DND-41 (cell line): ENCODE results near the gene HSPA12B.

Experiments
- ATAC-seq: fragments of 200-7000 bp; cut with Tn5 transposase; 3 replicates; pipeline ENCODE4 v1.9.1; 2021; ENCODE audit warnings: low read depth; ENCODE audit not compliant: insufficient read depth
- DNase-seq: peaks from one replicate; pipeline ENCODE4 v3.0.0-alpha.2; 2020
- H2AFZ ChIP-seq: 2 replicates; pipeline ENCODE4 v1.6.0; 2012; ENCODE audit warnings: low read depth, low read length
- H3K27ac ChIP-seq: 2 replicates; pipeline ENCODE4 v1.5.1; 2012; ENCODE audit warnings: low read length, inconsistent platforms
- H3K27me3 ChIP-seq: fragments of 200-600 bp; sonication (generic); 2 replicates; pipeline ENCODE4 v1.6.0; 2012; ENCODE audit warnings: low read length, mild to moderate bottlenecking, inconsistent platforms; ENCODE audit not compliant: insufficient read depth, poor library complexity
- H3K36me3 ChIP-seq: 2 replicates; pipeline ENCODE4 v1.5.1; 2012; ENCODE audit warnings: low read length, inconsistent platforms; ENCODE audit not compliant: insufficient read depth
- H3K4me1 ChIP-seq: 2 replicates; pipeline ENCODE4 v1.5.1; 2012; ENCODE audit warnings: mild to moderate bottlenecking, low read length; ENCODE audit not compliant: insufficient read depth
- H3K4me2 ChIP-seq: 2 replicates; pipeline ENCODE4 v1.6.0; 2012; ENCODE audit warnings: mild to moderate bottlenecking, moderate library complexity, low read length, inconsistent platforms; ENCODE audit not compliant: insufficient read depth
- H3K4me3 ChIP-seq, 2 experiments: fragments of 200-600 bp in 1 of 2; shearing (Covaris generic) in 1 of 2; 2 replicates each; pipeline ENCODE4 v1.5.1; 2012 to 2016; ENCODE audit warnings: inconsistent platforms in 2 of 2, low read length in 2 of 2, mild to moderate bottlenecking in 2 of 2, low read depth in 1 of 2, moderate library complexity in 1 of 2
- H3K79me2 ChIP-seq: 2 replicates; pipeline ENCODE4 v1.6.0; 2012; ENCODE audit warnings: low read length, inconsistent platforms; ENCODE audit not compliant: insufficient read depth
- H3K9ac ChIP-seq: 2 replicates; pipeline ENCODE4 v1.6.0; 2012; ENCODE audit warnings: low read depth, mild to moderate bottlenecking, inconsistent platforms, low read length, moderate library complexity
- H3K9me3 ChIP-seq: 2 replicates; pipeline ENCODE4 v1.5.1; 2012; ENCODE audit warnings: low read length, moderate library complexity, mild to moderate bottlenecking, inconsistent platforms; ENCODE audit not compliant: insufficient read depth, severe bottlenecking
- H4K20me1 ChIP-seq: 2 replicates; pipeline ENCODE4 v1.6.0; 2012; ENCODE audit warnings: low read length; ENCODE audit not compliant: insufficient read depth
- EZH2 ChIP-seq: IDR thresholded peaks from 3 replicates; pipeline ENCODE4 v1.6.1; 2012; ENCODE audit warnings: borderline replicate concordance, low read depth, mild to moderate bottlenecking, moderate library complexity, low read length, inconsistent platforms; ENCODE audit not compliant: severe bottlenecking
- TF ChIP-seq, protein P1 (sequence below): IDR thresholded peaks from 2 replicates; pipeline ENCODE4 v1.5.1; 2012; ENCODE audit warnings: borderline replicate concordance, low read length, moderate library complexity, mild to moderate bottlenecking; ENCODE audit not compliant: poor library complexity, severe bottlenecking; ENCODE audit errors: extremely low read depth

The HSPA12B gene

DNA sequence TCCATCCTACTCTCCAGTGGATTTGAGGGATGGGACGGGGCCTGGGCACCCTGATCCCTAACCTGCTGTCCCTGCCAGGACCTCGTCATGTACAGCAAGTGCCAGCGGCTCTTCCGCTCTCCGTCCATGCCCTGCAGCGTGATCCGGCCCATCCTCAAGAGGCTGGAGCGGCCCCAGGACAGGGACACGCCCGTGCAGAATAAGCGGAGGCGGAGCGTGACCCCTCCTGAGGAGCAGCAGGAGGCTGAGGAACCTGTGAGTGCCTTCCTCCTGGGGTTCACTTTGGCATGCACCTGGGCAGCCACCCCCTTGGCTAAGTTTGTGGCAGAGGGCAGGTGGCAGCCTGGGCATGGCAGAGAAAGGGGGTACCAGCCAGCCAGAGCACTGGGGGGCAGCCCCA lies 69.4 kb downstream of the HSPA12B start:
- H3K4me2 ChIP-seq = no peak overlapping the region
- TF ChIP-seq, protein P1, sequence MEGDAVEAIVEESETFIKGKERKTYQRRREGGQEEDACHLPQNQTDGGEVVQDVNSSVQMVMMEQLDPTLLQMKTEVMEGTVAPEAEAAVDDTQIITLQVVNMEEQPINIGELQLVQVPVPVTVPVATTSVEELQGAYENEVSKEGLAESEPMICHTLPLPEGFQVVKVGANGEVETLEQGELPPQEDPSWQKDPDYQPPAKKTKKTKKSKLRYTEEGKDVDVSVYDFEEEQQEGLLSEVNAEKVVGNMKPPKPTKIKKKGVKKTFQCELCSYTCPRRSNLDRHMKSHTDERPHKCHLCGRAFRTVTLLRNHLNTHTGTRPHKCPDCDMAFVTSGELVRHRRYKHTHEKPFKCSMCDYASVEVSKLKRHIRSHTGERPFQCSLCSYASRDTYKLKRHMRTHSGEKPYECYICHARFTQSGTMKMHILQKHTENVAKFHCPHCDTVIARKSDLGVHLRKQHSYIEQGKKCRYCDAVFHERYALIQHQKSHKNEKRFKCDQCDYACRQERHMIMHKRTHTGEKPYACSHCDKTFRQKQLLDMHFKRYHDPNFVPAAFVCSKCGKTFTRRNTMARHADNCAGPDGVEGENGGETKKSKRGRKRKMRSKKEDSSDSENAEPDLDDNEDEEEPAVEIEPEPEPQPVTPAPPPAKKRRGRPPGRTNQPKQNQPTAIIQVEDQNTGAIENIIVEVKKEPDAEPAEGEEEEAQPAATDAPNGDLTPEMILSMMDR = no peak
- TF ChIP-seq EZH2 = no peak
- DNase-seq (no peak), ATAC-seq (no peak)
- H3K36me3 ChIP-seq = peaks cover 94% of the 10 kb centered on the region
- H4K20me1 ChIP-seq = peaks cover 29% of the 10 kb centered on the region
- H3K27me3 ChIP-seq = no peaks in the 10 kb centered on the region
- no peaks in the 10 kb centered on the region for H3K9me3 ChIP-seq
- H2AFZ ChIP-seq = no peak overlapping the region
- H3K4me1 ChIP-seq = peaks cover 38% of the 10 kb centered on the region
- no peak overlapping the region for H3K9ac ChIP-seq
- H3K79me2 ChIP-seq = peaks cover 35% of the 10 kb centered on the region
- no peak overlapping the region for H3K4me3 ChIP-seq
- H3K27ac ChIP-seq = no peak overlapping the region
